HG02840 (cell line): ENCODE results near the gene IDH2.
"Not testable (repeated sequence)": the region's sequence is repeated elsewhere in the genome, so short reads cannot be mapped to it uniquely, and the experiment has no call there.

Source experiments
- ATAC-seq: cut with Tn5 transposase; IDR thresholded peaks from one replicate; pipeline ENCODE4 v1.9.1; 2021; ENCODE audit warnings: mild to moderate bottlenecking, moderate library complexity, moderate number of reproducible peaks; ENCODE audit not compliant: unreplicated experiment, low FRiP score

IDH2 gene

GRCh38 chr15:90101969-90102890, at the start of gene IDH2:
IDH2 (minus strand) TSS chr15:90102468; CDS start chr15:90102390, 78 bp downstream.
- ATAC-seq: peak; percentile 56

DNA sequence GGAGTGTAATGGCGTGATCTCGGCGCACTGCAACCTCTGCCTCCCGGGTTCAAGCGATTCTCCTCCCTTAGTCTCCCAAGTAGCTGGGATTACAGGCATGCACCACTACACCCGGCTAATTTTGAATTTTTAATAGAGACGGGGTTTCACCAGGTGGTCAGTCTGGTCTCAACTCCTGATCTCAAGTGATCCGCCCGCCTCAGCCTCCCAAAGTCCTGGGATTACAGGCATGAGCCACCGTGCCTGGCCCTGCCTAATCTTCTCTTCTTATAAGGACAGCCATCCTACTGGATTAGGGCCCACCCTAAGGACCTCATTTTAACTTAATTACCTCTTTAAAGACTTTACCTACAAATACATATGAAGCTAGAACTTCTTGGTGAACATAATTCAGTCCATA, 48.3 kb upstream of the IDH2 start:
- ATAC-seq: not testable (repeated sequence)

DNA sequence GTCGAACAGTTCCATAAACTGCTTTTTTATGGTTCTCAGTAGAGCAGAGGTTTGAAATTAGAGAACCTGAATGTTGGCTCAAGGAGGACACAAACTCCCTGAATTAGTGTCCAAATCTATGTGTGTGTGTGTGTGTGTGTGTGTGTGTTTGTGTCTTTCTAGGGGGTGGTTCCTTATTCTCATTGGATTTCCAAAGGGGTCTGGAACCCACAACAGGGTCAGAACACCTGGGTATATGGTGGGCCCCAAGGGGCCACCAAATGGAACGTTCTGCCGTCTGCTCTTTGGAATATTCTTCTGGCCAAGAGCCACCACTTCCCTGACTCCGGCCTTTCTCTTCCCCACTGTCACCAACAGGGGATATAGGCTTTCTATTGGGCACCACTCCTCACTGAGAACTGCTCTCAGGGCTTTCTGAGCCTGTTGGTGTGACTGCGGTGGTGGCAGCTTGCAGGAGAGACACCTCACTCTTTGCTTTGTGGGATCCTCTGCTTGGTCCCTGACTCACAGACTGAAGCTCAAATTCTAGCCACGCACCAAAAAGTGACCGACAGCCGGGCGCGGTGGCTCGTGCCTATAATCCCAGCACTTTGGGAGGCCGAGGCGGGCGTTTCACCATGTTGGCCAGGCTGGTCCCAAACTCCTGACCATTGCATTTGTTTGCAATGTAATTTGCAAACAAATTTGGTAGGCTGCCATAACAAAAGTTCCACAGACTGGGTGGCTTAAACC, 47.5 kb upstream of the IDH2 start:
- no peak for ATAC-seq

GRCh38 chr15:90146198-90146761, 44.0 kb upstream of the IDH2 start:
- not testable (repeated sequence) for ATAC-seq

DNA sequence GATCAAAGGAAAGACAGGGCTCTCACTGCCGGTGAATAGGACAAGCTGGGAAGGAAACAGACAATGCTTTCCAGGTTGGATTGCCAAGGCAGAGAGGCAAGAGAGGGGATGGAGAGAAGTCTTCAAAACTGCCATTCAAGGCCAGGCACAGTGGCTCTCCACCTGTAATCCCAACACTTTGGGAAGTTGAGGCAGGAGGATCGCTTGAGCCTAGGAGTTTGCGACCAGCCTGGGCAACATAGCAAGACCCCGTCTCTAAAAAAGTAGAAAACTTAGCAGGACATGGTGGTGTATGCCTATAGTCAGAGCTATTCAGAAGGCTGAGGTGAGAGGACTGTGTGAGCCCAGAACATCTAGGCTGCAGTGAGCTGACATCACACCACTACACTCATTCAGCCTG, 43.5 kb upstream of the IDH2 start:
- no peak for ATAC-seq

GRCh38 chr15:90145259-90145658, 43.0 kb upstream of the IDH2 start:
- no peak for ATAC-seq

- ATAC-seq: no peak
These were observed 40.9 kb upstream of the IDH2 start for GRCh38 chr15:90143166-90143655.

- ATAC-seq: no peak
These were observed 40.2 kb upstream of the IDH2 start for GRCh38 chr15:90142216-90143165.

DNA sequence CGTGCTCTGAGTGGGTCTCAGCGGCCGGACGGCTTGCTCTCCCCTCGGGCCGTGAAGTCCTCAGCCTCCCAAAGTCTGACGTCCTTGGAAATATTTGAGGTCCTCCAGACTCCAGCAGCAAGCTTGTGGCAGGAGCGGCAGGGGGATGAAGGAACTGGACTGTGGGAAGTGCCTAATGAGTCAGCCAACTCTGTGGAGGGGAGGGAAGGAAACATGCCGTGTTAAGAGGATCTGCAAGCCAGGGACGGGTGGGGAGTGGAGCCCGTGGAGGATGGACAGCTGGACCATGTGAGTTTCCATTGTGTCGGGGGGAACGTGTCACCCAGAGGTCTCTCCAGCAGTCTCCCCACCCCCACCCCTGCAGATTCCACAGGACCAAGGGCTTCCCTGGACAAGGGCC, 39.4 kb upstream of the IDH2 start:
- ATAC-seq: no peak

- ATAC-seq: not testable (repeated sequence)
These were observed 37.3 kb upstream of the IDH2 start for GRCh38 chr15:90139549-90139948.

GRCh38 chr15:90138071-90138833, 36.0 kb upstream of the IDH2 start:
- no peak for ATAC-seq

GRCh38 chr15:90132437-90132836, 30.2 kb upstream of the IDH2 start:
- no peak for ATAC-seq

DNA sequence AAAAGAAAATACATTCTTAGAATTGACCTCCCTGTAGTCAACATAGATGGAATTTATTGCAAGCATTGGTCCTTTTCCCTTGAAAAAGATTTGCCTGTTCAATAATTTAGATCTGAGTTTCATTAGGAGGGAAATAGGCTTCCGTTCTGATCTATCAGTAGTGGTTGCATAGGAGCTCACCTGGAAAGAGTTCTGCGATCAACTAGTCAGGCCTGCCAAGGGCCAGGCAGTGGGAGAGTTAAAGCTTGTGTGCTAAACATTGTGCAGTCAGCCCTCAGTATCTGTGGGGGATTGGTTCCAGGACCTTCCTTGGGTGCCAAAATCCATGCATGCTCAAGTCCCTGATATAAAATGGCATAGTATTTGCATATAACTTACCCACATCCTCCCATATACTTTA, 29.6 kb upstream of the IDH2 start:
- no peak for ATAC-seq

- ATAC-seq: no peak
These were observed 28.0 kb upstream of the IDH2 start for GRCh38 chr15:90130291-90130690.

- no peak for ATAC-seq
These were observed 24.5 kb upstream of the IDH2 start for GRCh38 chr15:90126596-90127435.

GRCh38 chr15:90126022-90126421, 23.8 kb upstream of the IDH2 start:
- ATAC-seq: no peak

DNA sequence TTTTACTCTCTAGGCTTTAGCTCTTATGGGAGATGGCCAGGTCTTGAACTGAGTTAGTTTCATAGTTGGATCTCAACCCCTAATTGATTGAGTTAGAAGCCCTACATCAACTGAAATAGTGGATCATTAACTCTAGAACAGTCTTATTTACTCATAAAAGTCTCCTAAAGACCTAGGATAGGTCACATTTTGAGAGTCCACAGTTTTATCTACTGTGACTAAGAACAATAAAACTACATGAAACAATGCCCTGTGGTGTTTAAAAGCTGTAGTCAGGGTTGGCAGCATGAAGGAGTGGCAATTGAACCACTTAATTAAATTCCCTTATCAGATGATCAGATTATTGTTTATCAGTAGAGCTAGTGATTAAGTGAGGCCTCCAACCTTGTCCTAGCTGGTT, 22.2 kb upstream of the IDH2 start:
- no peak for ATAC-seq

DNA sequence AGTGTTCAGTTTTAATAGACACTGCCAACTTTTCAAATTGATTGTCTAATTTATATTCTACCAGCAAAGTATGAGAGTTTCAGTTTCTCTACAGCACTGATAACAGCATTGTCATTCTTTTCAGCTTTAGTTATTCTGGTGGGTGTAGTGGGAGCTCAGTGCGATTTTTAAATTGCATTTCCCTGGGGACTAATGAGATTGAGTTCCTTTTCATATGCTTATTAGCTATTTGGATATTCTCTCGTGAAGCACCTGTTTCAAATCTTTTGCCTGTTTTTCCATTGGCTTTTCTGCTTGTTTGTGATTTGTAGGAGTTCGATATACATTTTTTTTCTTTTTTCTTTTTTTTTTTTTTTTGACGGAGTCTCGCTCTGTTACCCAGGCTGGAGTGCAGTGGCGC, 18.8 kb upstream of the IDH2 start:
- ATAC-seq: no peak
